Large intestine (tissue), 3 donors: ENCODE measurements around the gene PADI3. TPM values are rescaled to one million over a fixed set of nuclear protein-coding genes. Genes with fewer than 3 reads are reported as not detected.

Experiments used
- DNase-seq, 2 donors: peaks; one replicate each; pipeline versions ENCODE4 v3.0.0 to v3.0.0-alpha.2; 2013
- H3K27ac ChIP-seq: one replicate; pipeline ENCODE4 v1.5.1; 2013; ENCODE audit warnings: low read length
- H3K27me3 ChIP-seq: 2 replicates; pipeline ENCODE4 v1.6.1; 2013; ENCODE audit warnings: low read length; ENCODE audit not compliant: control insufficient read depth, insufficient read depth
- H3K36me3 ChIP-seq: 2 replicates; pipeline ENCODE4 v1.6.1; 2013; ENCODE audit warnings: low read length; ENCODE audit not compliant: control insufficient read depth, insufficient read depth
- H3K4me1 ChIP-seq: one replicate; pipeline ENCODE4 v1.6.1; 2013; ENCODE audit warnings: low read length; ENCODE audit not compliant: control insufficient read depth, insufficient read depth
- H3K4me3 ChIP-seq: one replicate; pipeline ENCODE4 v1.5.1; 2013; ENCODE audit warnings: low read length
- H3K9me3 ChIP-seq: one replicate; pipeline ENCODE4 v1.6.1; 2013; ENCODE audit warnings: mild to moderate bottlenecking, low read depth, low read length, moderate library complexity; ENCODE audit not compliant: control insufficient read depth
- WGBS: methylation state at CpG from one replicate; pipeline ENCODE4 v1.1.5; 2013; ENCODE audit warnings: low lambda C conversion rate; ENCODE audit not compliant: insufficient coverage; 5-methylcytosine and 5-hydroxymethylcytosine counted together
- polyA plus RNA-seq: library from polyadenylated mRNA; unstranded; fragments of 120-200 nt; gene quantifications from one replicate; pipeline ENCODE4 v1.2.1, GENCODE V29; 2013

The PADI3 gene
- polyA plus RNA-seq, 1 donor = not detected

GRCh38 chr1:17270891-17271765, 22.2 kb downstream of the PADI3 start:
- DNase-seq = no peak
- Histone ChIP-seq H3K4me1 (peaks cover 7% of the 10 kb centered on the region), H3K4me3 (no peak overlapping the region), H3K27me3 (no peaks in the 10 kb centered on the region), H3K27ac (no peak overlapping the region), H3K36me3 (no peaks in the 10 kb centered on the region), H3K9me3 (no peaks in the 10 kb centered on the region)
- WGBS = no CpG with 5 or more reads among the region's 23 CpGs

GRCh38 chr1:17272066-17272465, 23.2 kb downstream of the PADI3 start:
- Histone ChIP-seq H3K4me1 (peaks cover 7% of the 10 kb centered on the region), H3K36me3 (no peaks in the 10 kb centered on the region), H3K9me3 (no peaks in the 10 kb centered on the region), H3K4me3 (no peak overlapping the region), H3K27ac (no peak overlapping the region), H3K27me3 (no peaks in the 10 kb centered on the region)
- DNase-seq = no peak
- no CpG with 5 or more reads among the region's 6 CpGs for WGBS

- DNase-seq = peak; percentile 42 to 55
- Histone ChIP-seq H3K36me3 (no peaks in the 10 kb centered on the region), H3K9me3 (no peaks in the 10 kb centered on the region)
Measured at GRCh38 chr1:17272646-17273045, 23.7 kb downstream of the PADI3 start.

GRCh38 chr1:17273096-17273495, 24.2 kb downstream of the PADI3 start:
- H3K36me3 ChIP-seq = no peaks in the 10 kb centered on the region
- H3K27me3 ChIP-seq = no peaks in the 10 kb centered on the region
- no peak overlapping the region for H3K27ac ChIP-seq
- H3K4me3 ChIP-seq = no peak overlapping the region
- DNase-seq = no peak
- peaks cover 7% of the 10 kb centered on the region for H3K4me1 ChIP-seq
- WGBS = no CpG with 5 or more reads among the region's 13 CpGs
- H3K9me3 ChIP-seq = no peaks in the 10 kb centered on the region

More at GRCh38 chr1:17272646-17273045, 23.7 kb downstream of the PADI3 start:
- Histone ChIP-seq H3K4me3 (no peak overlapping the region), H3K4me1 (peaks cover 7% of the 10 kb centered on the region), H3K27me3 (no peaks in the 10 kb centered on the region), H3K27ac (no peak overlapping the region)
- WGBS = no CpG with 5 or more reads among the region's 4 CpGs

GRCh38 chr1:17274186-17275170, 25.6 kb downstream of the PADI3 start:
- no peak overlapping the region for H3K27ac ChIP-seq
- no peaks in the 10 kb centered on the region for H3K9me3 ChIP-seq
- WGBS = no CpG with 5 or more reads among the region's 15 CpGs
- no peaks in the 10 kb centered on the region for H3K27me3 ChIP-seq
- peaks cover 7% of the 10 kb centered on the region for H3K4me1 ChIP-seq
- DNase-seq = peak in 1 of 2 donors; percentile 9
- no peak overlapping the region for H3K4me3 ChIP-seq
- no peaks in the 10 kb centered on the region for H3K36me3 ChIP-seq

GRCh38 chr1:17276568-17276967, 27.7 kb downstream of the PADI3 start:
- WGBS = no CpG with 5 or more reads among the region's 11 CpGs
- DNase-seq = no peak
- H3K27ac ChIP-seq = no peak overlapping the region
- H3K27me3 ChIP-seq = no peaks in the 10 kb centered on the region
- peaks cover 7% of the 10 kb centered on the region for H3K4me1 ChIP-seq
- no peak overlapping the region for H3K4me3 ChIP-seq
- no peaks in the 10 kb centered on the region for H3K36me3 ChIP-seq
- H3K9me3 ChIP-seq = no peaks in the 10 kb centered on the region

- Histone ChIP-seq H3K27ac (no peak overlapping the region), H3K4me3 (no peak overlapping the region)
- no CpG with 5 or more reads among the region's 8 CpGs for WGBS
Measured at GRCh38 chr1:17277511-17278159, 28.7 kb downstream of the PADI3 start.

GRCh38 chr1:17278996-17279830, 30.3 kb downstream of the PADI3 start:
- WGBS = no CpG with 5 or more reads among the region's 14 CpGs
- DNase-seq = no peak

More at GRCh38 chr1:17277511-17278159, 28.7 kb downstream of the PADI3 start:
- Histone ChIP-seq H3K36me3 (no peaks in the 10 kb centered on the region), H3K27me3 (peaks cover 2% of the 10 kb centered on the region), H3K9me3 (no peaks in the 10 kb centered on the region), H3K4me1 (peaks cover 7% of the 10 kb centered on the region)
- DNase-seq = no peak

GRCh38 chr1:17280436-17280835, 31.5 kb downstream of the PADI3 start:
- Histone ChIP-seq H3K9me3 (no peaks in the 10 kb centered on the region), H3K27me3 (peaks cover 11% of the 10 kb centered on the region), H3K27ac (no peak overlapping the region), H3K36me3 (no peaks in the 10 kb centered on the region), H3K4me1 (no peaks in the 10 kb centered on the region), H3K4me3 (no peak overlapping the region)
- DNase-seq = no peak
- WGBS = no CpG with 5 or more reads among the region's 7 CpGs

More at GRCh38 chr1:17278996-17279830, 30.3 kb downstream of the PADI3 start:
- no peaks in the 10 kb centered on the region for H3K9me3 ChIP-seq
- no peaks in the 10 kb centered on the region for H3K4me1 ChIP-seq
- H3K27me3 ChIP-seq = peaks cover 5% of the 10 kb centered on the region
- no peak overlapping the region for H3K27ac ChIP-seq
- no peaks in the 10 kb centered on the region for H3K36me3 ChIP-seq
- no peak overlapping the region for H3K4me3 ChIP-seq
